SU-DHL-6 (cell line): ENCODE measurements around the gene MLN.

ENCODE experiments used
- H2AFZ ChIP-seq: fragments of 200-600 bp; sonication (generic); 2 replicates; pipeline ENCODE4 v1.6.1; 2014; ENCODE audit warnings: low read depth, mild to moderate bottlenecking, moderate library complexity, mixed read lengths, antibody characterized with exemption, low read length; ENCODE audit not compliant: severe bottlenecking
- H3F3A ChIP-seq: fragments of 200-600 bp; shearing (Covaris generic); 2 replicates; pipeline ENCODE4 v1.6.0; 2016; ENCODE audit warnings: antibody characterized with exemption, mild to moderate bottlenecking; ENCODE audit not compliant: insufficient read depth
- H3K27ac ChIP-seq: fragments of 200-600 bp; sonication (generic); 2 replicates; pipeline ENCODE4 v1.5.1; 2016; ENCODE audit warnings: low read depth, mild to moderate bottlenecking, low read length, moderate library complexity, mixed read lengths
- H3K27me3 ChIP-seq: fragments of 200-600 bp; sonication (generic), shearing (Covaris generic); 2 replicates; pipeline ENCODE4 v1.6.0; 2014; ENCODE audit warnings: mild to moderate bottlenecking, low read length
- H3K36me3 ChIP-seq: fragments of 200-600 bp; sonication (generic); 2 replicates; pipeline ENCODE4 v1.6.1; 2014; ENCODE audit warnings: mild to moderate bottlenecking, low read length, mixed read lengths
- H3K4me2 ChIP-seq: fragments of 300-600, 200-600 bp; shearing (Covaris generic), sonication (generic); 2 replicates; pipeline ENCODE4 v1.6.0; 2014; ENCODE audit warnings: low read length, low read depth, mild to moderate bottlenecking; ENCODE audit not compliant: poor library complexity, severe bottlenecking
- H3K4me3 ChIP-seq: fragments of 200-600 bp; sonication (generic); 2 replicates; pipeline ENCODE4 v1.5.1; 2014; ENCODE audit warnings: antibody characterized with exemption, low read length, mild to moderate bottlenecking, mixed read lengths; ENCODE audit not compliant: insufficient read depth, poor library complexity, severe bottlenecking
- H3K79me2 ChIP-seq: fragments of 200-600 bp; sonication (generic); 2 replicates; pipeline ENCODE4 v1.6.1; 2014; ENCODE audit warnings: mild to moderate bottlenecking, low read length, moderate library complexity; ENCODE audit not compliant: insufficient read depth
- H3K9ac ChIP-seq: fragments of 200-600 bp; sonication (generic); 2 replicates; pipeline ENCODE4 v1.7.0; 2014; ENCODE audit warnings: mild to moderate bottlenecking, low read length
- H3K9me2 ChIP-seq: fragments of 200-600 bp; sonication (generic); replicated peaks from 2 replicates; pipeline ENCODE4 v1.6.1; 2014; ENCODE audit warnings: low read length; ENCODE audit not compliant: insufficient read depth
- H3K9me3 ChIP-seq: fragments of 200-600 bp; sonication (generic); 2 replicates; pipeline ENCODE4 v1.6.1; 2014; ENCODE audit warnings: low read length, mixed read lengths; ENCODE audit not compliant: insufficient read depth
- H4K20me1 ChIP-seq: fragments of 200-600 bp; sonication (generic); 2 replicates; pipeline ENCODE4 v1.6.1; 2014; ENCODE audit warnings: low read depth, mild to moderate bottlenecking, antibody characterized with exemption, low read length, moderate library complexity, mixed read lengths
- EZH2phosphoT487 ChIP-seq: fragments of 200-600 bp; sonication (generic), shearing (Covaris generic); conservative IDR thresholded peaks from 2 replicates; pipeline ENCODE4 v1.6.1; 2018; ENCODE audit warnings: mild to moderate bottlenecking, antibody characterized with exemption, low read length, moderate library complexity, mixed read lengths
- TF ChIP-seq, protein P1 (sequence below): fragments of 200-600 bp; sonication (generic); IDR thresholded peaks from one replicate; pipeline ENCODE4 v1.5.1; 2017; ENCODE audit warnings: antibody characterized with exemption, mild to moderate bottlenecking, low read length, moderate library complexity; ENCODE audit not compliant: insufficient read depth, poor library complexity, severe bottlenecking

The MLN gene

DNA sequence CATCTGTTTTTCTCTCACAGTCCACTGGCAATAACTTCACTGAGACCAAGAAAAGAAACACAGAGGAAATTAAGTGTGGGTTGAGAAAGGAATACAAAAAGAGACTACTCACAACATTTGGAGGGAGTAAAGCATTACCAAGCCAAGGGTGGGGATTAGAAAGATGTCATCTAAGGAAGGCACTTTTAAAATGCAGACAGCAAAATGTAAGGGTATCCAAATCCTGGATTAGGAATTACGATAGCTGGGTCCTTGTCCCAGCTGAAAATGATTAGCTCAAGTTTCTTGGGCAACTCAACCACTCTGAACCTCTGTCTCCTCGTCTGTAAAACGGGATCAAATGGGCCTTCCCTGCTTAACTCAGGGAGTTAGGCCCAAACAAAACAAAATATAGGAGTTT lies 17.1 kb downstream of the MLN start:
- no peak for TF ChIP-seq EZH2phosphoT487
- TF ChIP-seq, protein P1, sequence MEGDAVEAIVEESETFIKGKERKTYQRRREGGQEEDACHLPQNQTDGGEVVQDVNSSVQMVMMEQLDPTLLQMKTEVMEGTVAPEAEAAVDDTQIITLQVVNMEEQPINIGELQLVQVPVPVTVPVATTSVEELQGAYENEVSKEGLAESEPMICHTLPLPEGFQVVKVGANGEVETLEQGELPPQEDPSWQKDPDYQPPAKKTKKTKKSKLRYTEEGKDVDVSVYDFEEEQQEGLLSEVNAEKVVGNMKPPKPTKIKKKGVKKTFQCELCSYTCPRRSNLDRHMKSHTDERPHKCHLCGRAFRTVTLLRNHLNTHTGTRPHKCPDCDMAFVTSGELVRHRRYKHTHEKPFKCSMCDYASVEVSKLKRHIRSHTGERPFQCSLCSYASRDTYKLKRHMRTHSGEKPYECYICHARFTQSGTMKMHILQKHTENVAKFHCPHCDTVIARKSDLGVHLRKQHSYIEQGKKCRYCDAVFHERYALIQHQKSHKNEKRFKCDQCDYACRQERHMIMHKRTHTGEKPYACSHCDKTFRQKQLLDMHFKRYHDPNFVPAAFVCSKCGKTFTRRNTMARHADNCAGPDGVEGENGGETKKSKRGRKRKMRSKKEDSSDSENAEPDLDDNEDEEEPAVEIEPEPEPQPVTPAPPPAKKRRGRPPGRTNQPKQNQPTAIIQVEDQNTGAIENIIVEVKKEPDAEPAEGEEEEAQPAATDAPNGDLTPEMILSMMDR: no peak
- Histone ChIP-seq H3K9me2 (no peaks in the 10 kb centered on the region), H3K27me3 (no peaks in the 10 kb centered on the region), H4K20me1 (no peaks in the 10 kb centered on the region), H3K79me2 (peaks cover 31% of the 10 kb centered on the region), H3K9ac (peak overlapping the region; percentile 94; the same call in 1 of the 2 replicates), H3K36me3 (no peaks in the 10 kb centered on the region), H3F3A (no peaks in the 10 kb centered on the region), H3K4me3 (no peak overlapping the region), H3K4me2 (peak overlapping the region; percentile 61), H3K9me3 (no peaks in the 10 kb centered on the region), H3K27ac (no peak overlapping the region), H2AFZ (no peak overlapping the region)

DNA sequence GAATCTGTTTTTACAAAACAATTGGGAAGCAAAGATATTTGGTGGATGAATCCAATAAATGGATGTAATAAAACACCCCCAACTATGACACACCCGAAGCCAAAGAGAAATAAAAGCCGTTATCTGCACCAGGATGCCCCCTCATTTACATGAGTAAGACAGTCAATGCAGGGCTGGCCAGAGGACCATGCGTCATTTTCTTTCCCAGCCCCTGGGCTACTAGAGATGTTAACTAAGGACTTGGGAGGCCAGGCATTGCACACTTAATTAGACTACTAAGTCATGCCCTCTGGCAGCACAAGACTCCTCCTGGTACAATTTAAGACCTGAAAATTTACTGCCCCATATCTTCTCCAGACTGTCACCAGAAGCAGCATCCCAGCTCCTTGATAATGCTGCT lies 18.0 kb downstream of the MLN start:
- Histone ChIP-seq H3K9ac (no peak overlapping the region), H3K27ac (no peak overlapping the region)

DNA sequence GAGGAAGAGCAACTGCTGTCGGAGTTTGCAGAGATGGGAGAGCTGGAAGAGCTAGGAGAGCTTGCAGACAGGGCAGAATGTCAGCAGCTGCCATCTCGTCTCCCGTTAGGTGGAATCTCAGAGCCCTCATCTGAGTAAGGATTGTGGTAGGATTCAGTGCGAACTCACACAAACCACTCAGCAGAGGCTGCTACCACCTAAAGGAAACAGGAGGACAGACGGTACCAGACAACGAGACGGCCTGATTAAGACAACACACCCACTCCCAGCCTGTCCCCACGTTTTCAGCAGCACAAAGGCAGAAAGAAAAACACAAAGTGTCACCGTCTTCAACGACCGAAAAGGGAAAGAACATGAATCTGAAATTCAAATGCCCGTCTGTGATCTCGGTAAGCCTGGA lies 19.0 kb downstream of the MLN start:
- Histone ChIP-seq H4K20me1 (no peaks in the 10 kb centered on the region), H3K4me3 (no peak overlapping the region), H3K4me2 (no peak overlapping the region), H3K9me2 (no peaks in the 10 kb centered on the region), H3F3A (no peaks in the 10 kb centered on the region), H3K27ac (no peak overlapping the region), H3K9me3 (no peaks in the 10 kb centered on the region), H3K79me2 (peaks cover 31% of the 10 kb centered on the region), H2AFZ (no peak overlapping the region), H3K9ac (no peak overlapping the region), H3K27me3 (no peaks in the 10 kb centered on the region), H3K36me3 (no peaks in the 10 kb centered on the region)
- TF ChIP-seq, protein P1: no peak
- no peak for TF ChIP-seq EZH2phosphoT487

More for the DNA sequence above, 18.0 kb downstream of the MLN start:
- H3F3A ChIP-seq: no peaks in the 10 kb centered on the region
- no peak overlapping the region for H2AFZ ChIP-seq
- no peaks in the 10 kb centered on the region for H3K9me3 ChIP-seq
- TF ChIP-seq EZH2phosphoT487: no peak
- TF ChIP-seq, protein P1: no peak
- no peak overlapping the region for H3K4me3 ChIP-seq
- peaks cover 31% of the 10 kb centered on the region for H3K79me2 ChIP-seq
- H3K36me3 ChIP-seq: no peaks in the 10 kb centered on the region
- no peaks in the 10 kb centered on the region for H3K9me2 ChIP-seq
- no peaks in the 10 kb centered on the region for H3K27me3 ChIP-seq
- H3K4me2 ChIP-seq: no peak overlapping the region
- H4K20me1 ChIP-seq: no peaks in the 10 kb centered on the region
